Esophagus squamous epithelium (tissue), 4 donors: ENCODE results near the gene CD44.

Experiments
- POLR2A ChIP-seq, 4 donors: fragments of 450-650 bp; IDR thresholded peaks; one replicate each; pipeline ENCODE4 v1.6.1; 2017; ENCODE audit warnings: antibody characterized with exemption in 4 of 4, mild to moderate bottlenecking in 4 of 4, moderate library complexity in 3 of 4
- TF ChIP-seq, protein P1 (sequence below), 6 experiments: fragments of 450-650 bp in 4 of 6; fragments of 200-600 bp in 2 of 6; sonication (generic) in 2 of 6; IDR thresholded peaks; one replicate each; pipeline ENCODE4 v1.5.1; 2016 to 2019; ENCODE audit warnings: antibody characterized with exemption in 6 of 6, mild to moderate bottlenecking in 4 of 6, moderate library complexity in 4 of 6

DNA sequence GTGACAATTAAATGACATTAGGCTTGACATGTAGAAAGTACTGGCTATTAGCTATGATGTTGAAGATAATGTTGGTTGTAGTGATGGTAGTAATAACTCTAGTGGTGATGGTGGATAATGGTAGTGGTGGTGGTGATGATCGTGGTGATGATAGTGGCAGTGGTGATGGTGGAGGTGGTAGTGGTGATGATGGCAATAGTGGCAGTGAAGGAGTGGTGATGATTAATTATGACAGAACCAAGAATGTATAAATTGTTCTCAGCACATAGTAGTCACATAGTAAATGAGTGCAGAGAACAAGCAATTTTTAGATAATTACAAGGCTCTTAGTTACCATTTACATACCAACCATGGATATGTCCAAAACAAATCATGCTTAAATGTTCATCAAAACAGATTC, 5.3 kb upstream of the CD44 start:
- TF ChIP-seq, protein P1, sequence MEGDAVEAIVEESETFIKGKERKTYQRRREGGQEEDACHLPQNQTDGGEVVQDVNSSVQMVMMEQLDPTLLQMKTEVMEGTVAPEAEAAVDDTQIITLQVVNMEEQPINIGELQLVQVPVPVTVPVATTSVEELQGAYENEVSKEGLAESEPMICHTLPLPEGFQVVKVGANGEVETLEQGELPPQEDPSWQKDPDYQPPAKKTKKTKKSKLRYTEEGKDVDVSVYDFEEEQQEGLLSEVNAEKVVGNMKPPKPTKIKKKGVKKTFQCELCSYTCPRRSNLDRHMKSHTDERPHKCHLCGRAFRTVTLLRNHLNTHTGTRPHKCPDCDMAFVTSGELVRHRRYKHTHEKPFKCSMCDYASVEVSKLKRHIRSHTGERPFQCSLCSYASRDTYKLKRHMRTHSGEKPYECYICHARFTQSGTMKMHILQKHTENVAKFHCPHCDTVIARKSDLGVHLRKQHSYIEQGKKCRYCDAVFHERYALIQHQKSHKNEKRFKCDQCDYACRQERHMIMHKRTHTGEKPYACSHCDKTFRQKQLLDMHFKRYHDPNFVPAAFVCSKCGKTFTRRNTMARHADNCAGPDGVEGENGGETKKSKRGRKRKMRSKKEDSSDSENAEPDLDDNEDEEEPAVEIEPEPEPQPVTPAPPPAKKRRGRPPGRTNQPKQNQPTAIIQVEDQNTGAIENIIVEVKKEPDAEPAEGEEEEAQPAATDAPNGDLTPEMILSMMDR (IDR thresholded peaks at IDR 0.05): no peak
- no peak for TF ChIP-seq POLR2A (IDR thresholded peaks at IDR 0.05)
